HFF-Myc (cell line): Measurements from ENCODE around the gene ZNF598.
A peak's percentile ranks its signal among the peaks of the same experiment; 100 is the strongest.
"Not testable (repeated sequence)": the region's sequence is repeated elsewhere in the genome, so short reads cannot be mapped to it uniquely, and the experiment has no call there.

Experiments used
- DNase-seq: peaks from one replicate; pipeline ENCODE4 v3.0.0-alpha.2; 2011; ENCODE audit warnings: low read depth; ENCODE audit errors: extremely low read depth
- H3K4me3 ChIP-seq: replicated peaks from 2 replicates; pipeline ENCODE4 v1.5.1; 2011; ENCODE audit warnings: low read depth, mild to moderate bottlenecking, control low read depth, low read length
- CTCF ChIP-seq: IDR thresholded peaks from 2 replicates; pipeline ENCODE4 v1.5.1; 2012; ENCODE audit warnings: mild to moderate bottlenecking, low read depth, low read length, control low read depth; ENCODE audit errors: missing control alignments

The ZNF598 gene

GRCh38 chr16:2036200-2036966 lies 26.8 kb upstream of the ZNF598 start:
- no peak for DNase-seq
- TF ChIP-seq CTCF = no peak
- H3K4me3 ChIP-seq = no peak overlapping the region

- no peak for DNase-seq
- no peak overlapping the region for H3K4me3 ChIP-seq
Observed at GRCh38 chr16:2035431-2036199, 26.0 kb upstream of the ZNF598 start.

GRCh38 chr16:2034696-2035430 lies 25.2 kb upstream of the ZNF598 start:
- no peak for DNase-seq
- TF ChIP-seq CTCF = no peak
- H3K4me3 ChIP-seq = no peak overlapping the region

More at GRCh38 chr16:2035431-2036199, 26.0 kb upstream of the ZNF598 start:
- TF ChIP-seq CTCF = no peak

GRCh38 chr16:2033909-2034695 lies 24.5 kb upstream of the ZNF598 start:
- peak overlapping the region; percentile 14 for H3K4me3 ChIP-seq
- DNase-seq = not testable (repeated sequence)

GRCh38 chr16:2033057-2033908 lies 23.7 kb upstream of the ZNF598 start:
- TF ChIP-seq CTCF = no peak
- H3K4me3 ChIP-seq = peak overlapping the region; percentile 14
- DNase-seq = no peak

- H3K4me3 ChIP-seq = peak overlapping the region; percentile 14
- TF ChIP-seq CTCF = no peak
- DNase-seq = no peak
Observed at GRCh38 chr16:2032285-2033056, 22.9 kb upstream of the ZNF598 start.
